A673 (cell line): Measurements from ENCODE around the gene NDUFAF2.

Source experiments
- CTCF ChIP-seq: fragments of 300-800, 200-600 bp; sonication (generic); conservative IDR thresholded peaks from 2 replicates; pipeline ENCODE4 v1.5.1; 2017; ENCODE audit warnings: low read depth, mild to moderate bottlenecking, antibody characterized with exemption, low read length, moderate library complexity, mixed read lengths
- EZH2 ChIP-seq: fragments of 200-600 bp; sonication (generic); IDR thresholded peaks from 2 replicates; pipeline ENCODE4 v1.6.1; 2017; ENCODE audit warnings: borderline replicate concordance, low read depth, mild to moderate bottlenecking, mixed read lengths, antibody characterized with exemption, low read length; ENCODE audit not compliant: poor library complexity, severe bottlenecking

- TF ChIP-seq EZH2 (no peak), CTCF (no peak)
These were observed 59.4 kb downstream of the NDUFAF2 start for GRCh38 chr5:61004448-61004847.
